AG08395 (cell line): ENCODE measurements around the gene NTF4.
"Not testable (repeated sequence)": the region's sequence is repeated elsewhere in the genome, so short reads cannot be mapped to it uniquely, and the experiment has no call there.

Experiments
- DNase-seq: peaks from one replicate; pipeline ENCODE4 v3.0.0; 2012; ENCODE audit warnings: mixed read lengths, low spot score

NTF4 gene

DNA sequence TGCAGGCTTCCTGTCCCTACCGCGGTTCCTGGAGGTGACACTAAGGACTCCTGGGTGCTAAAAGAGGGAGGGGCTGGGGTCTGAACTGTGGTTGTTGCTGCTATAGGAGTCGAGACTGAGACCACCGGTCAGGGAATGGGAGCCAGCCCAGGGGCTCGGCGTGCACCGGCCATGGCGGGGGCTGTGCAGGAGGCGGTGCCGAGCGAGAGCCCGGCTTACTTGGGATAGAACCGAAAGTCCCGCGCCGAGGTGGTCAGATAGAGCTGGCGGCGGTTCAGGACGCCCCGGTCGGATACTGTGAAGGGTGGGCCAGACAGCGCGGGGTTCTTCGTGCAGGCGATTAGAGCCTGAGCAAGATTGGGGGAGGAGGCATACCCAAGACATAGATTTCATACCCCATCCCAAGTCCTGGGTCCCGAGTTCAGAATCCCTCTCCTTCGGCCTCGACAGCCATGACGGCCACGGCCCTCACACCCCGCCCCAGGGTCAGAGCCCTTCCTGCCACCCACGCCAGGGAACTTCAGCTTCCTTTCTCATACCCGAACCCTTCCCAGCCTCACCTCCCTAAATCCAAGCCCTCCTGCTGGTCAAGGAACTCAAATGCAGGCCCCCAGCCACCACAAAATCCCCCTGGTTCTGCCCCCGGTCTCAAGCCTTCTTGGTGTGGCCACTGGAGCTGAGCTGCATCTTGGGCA is 7.6 kb downstream of the NTF4 start:
- DNase-seq: not testable (repeated sequence)

- DNase-seq: peak; percentile 80
Measured at GRCh38 chr19:49056101-49056901, 8.3 kb downstream of the NTF4 start.

GRCh38 chr19:49050376-49051033 is 14.1 kb downstream of the NTF4 start:
- DNase-seq: peak; percentile 63

DNA sequence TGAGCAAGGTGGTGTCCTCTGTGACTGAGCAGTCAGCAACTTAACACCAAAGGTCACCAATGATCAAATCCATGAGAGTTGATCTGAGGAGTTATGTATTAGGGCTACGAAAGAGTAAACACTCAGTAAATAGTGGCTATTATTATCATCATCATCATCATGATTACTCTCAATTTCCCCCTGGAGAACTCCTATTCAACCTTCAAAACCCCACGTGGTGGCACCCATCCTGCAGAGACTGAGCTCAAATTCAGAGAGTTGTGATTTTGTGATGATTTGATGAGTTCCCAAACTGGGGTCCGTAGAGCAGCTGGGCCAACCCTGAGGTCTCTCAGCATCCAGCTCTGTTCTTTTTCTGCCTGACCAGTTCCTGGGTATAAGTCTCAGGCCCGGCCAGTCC is 14.8 kb downstream of the NTF4 start:
- not testable (repeated sequence) for DNase-seq

DNA sequence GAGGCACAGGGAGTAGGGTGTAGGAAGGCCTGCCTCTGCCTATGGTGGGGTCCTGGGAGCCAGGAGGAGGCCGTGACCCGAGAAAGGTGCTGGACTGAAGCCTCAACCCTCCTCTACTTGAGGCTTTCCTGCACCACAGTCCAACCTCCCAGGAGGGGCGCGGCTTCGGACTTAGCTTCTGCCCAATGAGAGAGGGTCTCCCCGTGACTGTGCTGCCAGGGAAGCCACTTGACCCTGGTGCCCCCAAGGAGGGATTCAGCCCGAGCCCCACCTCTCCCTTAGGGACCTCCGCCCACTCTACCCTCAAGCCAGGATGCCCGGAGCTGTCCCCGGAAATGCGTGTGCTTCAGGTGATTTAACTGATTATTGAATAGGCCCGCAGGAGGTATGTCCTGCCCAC is 15.6 kb downstream of the NTF4 start, which contains the start of gene CGB8:
Gene CGB8, minus strand, starts transcription at position 101 of the 400 bp plus-strand sequence. CDS start 372 bp downstream, outside the sequence.
- DNase-seq: not testable (repeated sequence)

- DNase-seq: not testable (repeated sequence)
Measured at GRCh38 chr19:49043548-49043947, 21.1 kb downstream of the NTF4 start, which contains the start of gene CGB5. Gene CGB5, plus strand, starts transcription at chr19:49043848. Its CDS starts 362 bp downstream, at chr19:49044210.

DNA sequence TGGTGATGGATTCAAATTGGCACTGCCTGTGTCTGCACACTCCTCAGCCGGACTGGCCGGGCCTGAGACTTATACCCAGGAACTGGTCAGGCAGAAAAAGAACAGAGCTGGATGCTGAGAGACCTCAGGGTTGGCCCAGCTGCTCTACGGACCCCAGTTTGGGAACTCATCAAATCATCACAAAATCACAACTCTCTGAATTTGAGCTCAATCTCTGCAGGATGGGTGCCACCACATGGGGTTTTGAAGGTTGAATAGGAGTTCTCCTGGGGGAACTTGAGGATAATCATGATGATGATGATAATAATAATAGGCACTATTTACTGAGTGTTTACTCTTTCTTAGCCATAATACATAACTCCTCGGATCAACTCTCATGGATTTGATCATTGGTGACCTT is 22.0 kb downstream of the NTF4 start:
- DNase-seq: not testable (repeated sequence)

- no peak for DNase-seq
Measured at GRCh38 chr19:49042177-49042576, 22.4 kb downstream of the NTF4 start.

GRCh38 chr19:49039736-49040135 is 24.9 kb downstream of the NTF4 start:
- not testable (repeated sequence) for DNase-seq

GRCh38 chr19:49038557-49039276 is 25.9 kb downstream of the NTF4 start:
- DNase-seq: not testable (repeated sequence)

GRCh38 chr19:49038111-49038510 is 26.5 kb downstream of the NTF4 start:
- not testable (repeated sequence) for DNase-seq

DNA sequence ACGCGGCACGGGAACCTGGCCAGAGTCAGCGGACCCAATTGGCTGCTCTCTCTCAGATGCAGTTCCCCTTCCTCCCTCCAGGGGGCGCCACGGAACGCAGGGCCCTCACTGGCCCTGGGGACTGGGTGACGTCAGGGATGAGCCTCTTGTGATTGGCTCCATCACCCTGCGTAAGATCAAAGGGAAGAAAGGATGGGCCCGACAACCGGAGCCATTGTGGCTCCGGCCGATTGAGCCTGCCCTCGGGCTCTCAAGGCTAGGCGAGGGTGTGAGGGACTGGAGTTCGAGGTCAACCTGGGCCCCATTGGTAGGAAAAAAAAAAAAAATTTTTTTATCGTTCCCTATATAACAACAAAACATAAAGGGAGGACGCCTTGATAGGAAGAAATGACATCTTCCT is 27.8 kb downstream of the NTF4 start, which contains the start of gene CGB1:
Gene CGB1, minus strand, starts transcription at position 81 of the 400 bp plus-strand sequence. CDS start 184 bp downstream, outside the sequence.
- not testable (repeated sequence) for DNase-seq

- DNase-seq: not testable (repeated sequence)
Measured at GRCh38 chr19:49031642-49032301, 32.8 kb downstream of the NTF4 start, which contains the start of gene CGB2. Gene CGB2, plus strand, starts transcription at chr19:49031890. Its CDS starts 206 bp downstream, at chr19:49032096.

- DNase-seq: not testable (repeated sequence)
Measured at GRCh38 chr19:49030323-49030722, 34.3 kb downstream of the NTF4 start.

GRCh38 chr19:49029749-49030148 is 34.9 kb downstream of the NTF4 start:
- DNase-seq: not testable (repeated sequence)

DNA sequence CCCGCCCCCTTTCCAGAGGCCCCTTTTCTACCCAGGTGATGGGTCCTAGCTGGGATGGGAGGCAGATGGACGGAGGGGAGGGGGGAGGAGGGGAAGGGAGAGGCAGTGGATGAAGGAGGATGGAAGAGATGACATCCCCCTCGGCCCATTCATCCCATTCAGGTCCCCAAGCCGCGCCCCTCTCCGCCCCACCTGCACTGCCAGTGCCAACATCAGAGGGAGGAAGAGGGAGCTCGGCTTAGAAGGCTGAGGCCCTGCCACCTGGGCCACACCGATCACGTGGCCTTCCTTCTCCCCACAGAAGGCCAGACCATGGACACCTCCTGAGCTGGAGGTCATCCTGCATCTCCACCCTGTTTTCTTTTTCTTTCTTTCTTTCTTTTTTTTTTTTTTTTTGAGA is 35.9 kb downstream of the NTF4 start:
- not testable (repeated sequence) for DNase-seq

- not testable (repeated sequence) for DNase-seq
Measured at GRCh38 chr19:49025599-49025998, 39.0 kb downstream of the NTF4 start.

DNA sequence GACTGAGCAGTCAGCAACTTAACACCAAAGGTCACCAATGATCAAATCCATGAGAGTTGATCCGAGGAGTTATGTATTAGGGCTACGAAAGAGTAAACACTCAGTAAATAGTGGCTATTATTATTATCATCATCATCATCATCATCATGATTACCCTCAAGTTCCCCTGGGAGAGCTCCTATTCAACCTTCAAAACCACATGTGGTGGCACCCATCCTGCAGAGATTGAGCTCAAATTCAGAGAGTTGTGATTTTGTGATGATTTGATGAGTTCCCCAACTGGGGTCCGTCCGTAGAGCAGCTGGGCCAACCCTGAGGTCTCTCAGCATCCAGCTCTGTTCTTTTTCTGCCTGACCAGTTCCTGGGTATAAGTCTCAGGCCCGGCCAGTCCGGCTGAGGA is 39.5 kb downstream of the NTF4 start:
- not testable (repeated sequence) for DNase-seq

GRCh38 chr19:49024233-49024632 is 40.4 kb downstream of the NTF4 start, which contains the start of gene CGB3:
Gene CGB3, minus strand, starts transcription at chr19:49024333. Its CDS starts 362 bp downstream, at chr19:49023971.
- not testable (repeated sequence) for DNase-seq

GRCh38 chr19:49022116-49022515 is 42.5 kb downstream of the NTF4 start:
- DNase-seq: no peak
